Right renal cortex interstitium (tissue), 3 donors: ENCODE data around the gene ADAMTS10. TPM values are rescaled to one million over a fixed set of nuclear protein-coding genes. Genes with fewer than 3 reads are reported as not detected.
"Not testable (repeated sequence)": the region's sequence is repeated elsewhere in the genome, so short reads cannot be mapped to it uniquely, and the experiment has no call there.

Experiments used
- DNase-seq, 3 donors: peaks; one replicate each; pipeline ENCODE4 v3.0.0-alpha.2; 2013; ENCODE audit warnings: low read depth in 3 of 3, low spot score in 2 of 3
- polyA plus RNA-seq, 3 donors: library from polyadenylated mRNA; unstranded; fragments of 120-200 nt; gene quantifications; one replicate each; pipeline ENCODE4 v1.2.1, GENCODE V29; 2013; ENCODE audit not compliant: insufficient read length in 3 of 3

ADAMTS10 gene
- polyA plus RNA-seq, 3 donors: 23.1 to 29.9 (median 27.7) TPM

GRCh38 chr19:8566855-8567254, 43.7 kb downstream of the ADAMTS10 start:
- no peak for DNase-seq

GRCh38 chr19:8564866-8565265, 45.6 kb downstream of the ADAMTS10 start:
- DNase-seq: not testable (repeated sequence)

DNA sequence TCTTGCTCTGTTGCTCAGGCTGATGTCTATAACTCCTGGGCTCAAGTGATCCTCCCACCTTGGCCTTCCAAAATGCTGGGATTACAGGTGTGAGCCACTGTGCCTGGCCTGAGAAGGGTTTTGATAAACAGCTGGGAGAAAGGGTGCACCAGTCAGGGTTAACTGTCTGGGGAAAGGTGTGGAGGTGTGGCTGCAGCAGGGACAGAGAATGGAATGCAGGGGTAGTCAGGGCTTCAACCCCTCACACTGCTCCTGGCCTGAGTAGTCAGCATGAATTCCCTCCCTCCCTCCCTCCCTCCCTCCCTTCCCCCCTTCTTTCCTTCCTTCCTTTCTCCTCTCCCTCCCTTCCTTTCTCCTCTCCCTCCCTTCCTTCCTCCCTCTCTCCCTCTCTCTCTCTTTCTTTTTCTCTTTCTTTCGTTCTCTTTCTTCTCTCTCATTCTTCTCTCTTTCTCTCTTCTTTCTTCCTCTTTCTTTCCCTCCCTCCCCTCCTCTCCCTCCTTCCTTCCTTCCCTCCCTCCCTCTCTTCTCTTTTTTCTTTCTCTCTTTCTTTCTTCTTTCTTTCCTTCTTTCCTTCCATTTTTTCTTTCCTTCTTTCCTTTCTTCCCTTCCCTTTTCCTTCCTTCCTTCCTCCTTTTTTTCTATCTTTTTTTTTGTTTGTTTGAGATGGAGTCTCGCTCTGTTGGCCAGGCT, 49.3 kb downstream of the ADAMTS10 start:
- no peak for DNase-seq

DNA sequence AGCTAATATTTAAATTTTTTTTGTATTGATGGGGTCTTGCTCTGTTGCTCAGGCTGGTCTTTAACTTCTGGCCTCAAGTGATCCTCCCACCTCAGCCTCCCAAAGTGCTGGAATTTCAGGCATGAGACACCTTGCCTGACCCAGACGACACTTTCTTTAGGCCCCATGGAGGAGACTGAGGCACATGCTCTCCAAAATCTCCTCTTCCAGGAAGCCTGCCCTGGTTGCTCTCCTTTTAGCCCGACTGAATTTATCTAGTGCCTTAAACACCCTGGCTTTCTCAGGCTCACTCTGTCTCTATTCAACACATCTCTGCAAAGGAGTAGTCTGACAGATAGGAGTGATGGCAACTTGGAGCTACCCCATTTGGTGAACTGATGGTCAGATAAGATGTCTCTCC, 52.2 kb downstream of the ADAMTS10 start:
- no peak for DNase-seq

DNA sequence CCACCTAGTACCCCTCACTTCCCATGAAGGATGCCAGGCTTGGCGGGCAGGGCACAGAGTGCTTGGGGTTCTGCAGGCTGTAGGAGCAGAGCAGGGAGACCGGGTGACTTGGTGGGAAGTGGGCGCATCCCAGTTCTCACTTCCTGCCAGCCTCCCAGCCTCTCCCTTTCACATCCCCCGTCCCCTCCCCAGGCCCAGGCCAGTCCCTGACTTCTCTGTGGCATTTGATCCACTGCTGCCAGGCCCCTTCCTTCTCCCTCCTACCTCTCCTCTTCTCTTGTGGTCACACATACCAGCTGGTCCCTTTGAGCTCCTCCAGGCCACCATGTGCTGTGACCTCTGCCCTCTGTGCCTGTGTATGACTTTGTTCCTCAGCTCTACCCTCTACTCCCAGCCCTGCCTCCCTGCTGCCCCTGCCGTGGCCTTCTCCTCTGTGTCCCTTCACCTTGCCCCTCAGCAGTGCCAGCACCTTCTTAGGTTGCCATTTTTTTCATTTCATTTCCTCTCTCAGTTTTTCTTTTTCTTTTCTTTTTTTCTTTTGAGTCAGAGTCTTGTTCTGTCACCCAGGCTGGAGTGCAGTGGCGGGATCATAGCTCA, 52.8 kb downstream of the ADAMTS10 start:
- no peak for DNase-seq

DNA sequence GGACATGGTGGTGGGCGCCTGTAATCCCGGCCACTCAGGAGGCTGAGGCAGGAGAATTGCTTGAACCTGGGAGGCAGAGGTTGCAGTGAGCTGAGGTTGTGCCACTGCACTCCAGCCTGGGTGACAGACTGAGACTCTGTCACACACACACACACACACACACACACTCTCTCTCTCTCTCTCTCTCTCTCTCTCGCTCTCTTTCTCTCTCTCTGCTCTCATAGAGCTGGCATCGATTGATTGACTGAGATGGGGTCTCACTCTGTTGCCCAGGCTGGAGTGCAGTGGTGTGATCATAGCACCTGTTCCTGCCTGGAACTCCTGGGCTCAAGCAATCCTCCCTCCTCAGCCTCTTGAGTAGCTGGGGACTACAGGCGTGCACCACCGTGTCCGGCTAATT, 56.8 kb downstream of the ADAMTS10 start:
- not testable (repeated sequence) for DNase-seq

- no peak for DNase-seq
Measured at GRCh38 chr19:8552810-8553209, 57.7 kb downstream of the ADAMTS10 start.

DNA sequence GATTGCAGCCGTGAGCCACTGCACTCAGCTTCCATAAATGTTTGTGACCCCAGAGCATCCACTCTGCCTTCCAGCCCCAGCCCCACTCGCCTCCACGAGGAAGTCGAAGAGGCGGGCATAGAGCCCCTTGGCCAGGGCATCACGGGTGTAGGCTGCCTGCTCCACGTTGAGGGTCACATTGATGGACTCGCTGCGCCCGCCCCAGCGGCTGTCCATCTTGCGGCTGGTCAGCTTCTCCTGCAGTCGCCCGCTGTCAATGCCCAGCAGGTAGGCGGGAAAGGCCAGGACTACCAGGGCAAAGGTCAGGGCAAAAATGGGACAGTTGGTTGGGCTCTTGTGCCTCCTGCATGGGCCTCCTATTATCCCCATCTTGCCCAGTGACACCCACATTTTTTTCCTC, 60.4 kb downstream of the ADAMTS10 start:
- DNase-seq: no peak

DNA sequence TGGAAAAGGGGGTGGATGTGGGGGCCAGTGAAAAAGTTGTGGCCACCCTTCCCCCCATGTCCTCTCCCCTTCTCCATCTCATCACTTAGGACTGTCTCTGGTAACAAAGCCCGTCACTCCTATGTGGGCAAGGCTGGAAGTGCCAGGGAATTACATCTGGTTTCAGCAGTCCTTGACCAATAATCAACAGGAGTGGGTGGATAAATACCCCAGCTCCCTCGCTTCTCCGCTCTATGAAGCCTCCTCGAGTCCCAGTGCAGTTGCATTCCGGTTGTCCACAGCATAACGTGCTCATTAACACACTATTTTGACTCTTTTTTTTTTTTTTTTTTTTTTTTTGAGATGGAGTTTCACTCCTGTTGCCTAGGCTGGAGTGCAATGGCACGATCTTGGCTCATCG, 64.8 kb downstream of the ADAMTS10 start:
- no peak for DNase-seq

DNA sequence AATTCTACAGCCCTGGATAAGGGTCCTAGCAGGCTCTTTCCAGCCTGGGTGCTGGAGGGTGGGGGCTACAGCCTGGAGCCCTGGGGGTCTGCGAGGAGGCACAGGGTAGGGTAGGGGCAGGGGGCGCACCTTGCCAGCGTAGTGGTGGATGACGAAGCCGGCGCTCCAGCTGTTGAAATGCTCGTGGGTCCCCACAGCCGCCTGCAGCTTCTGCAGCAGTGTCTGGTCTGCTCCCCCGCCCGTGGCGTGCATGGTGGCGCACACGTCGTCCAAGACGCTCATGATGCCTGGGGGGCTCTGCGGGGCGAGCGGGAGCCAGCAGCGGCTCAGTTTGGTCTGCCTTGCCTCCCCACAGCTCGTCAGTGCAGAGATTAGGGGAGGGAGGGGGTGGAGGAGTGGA, 66.3 kb downstream of the ADAMTS10 start:
- DNase-seq: no peak

GRCh38 chr19:8539621-8540149, 70.8 kb downstream of the ADAMTS10 start:
- DNase-seq: no peak

DNA sequence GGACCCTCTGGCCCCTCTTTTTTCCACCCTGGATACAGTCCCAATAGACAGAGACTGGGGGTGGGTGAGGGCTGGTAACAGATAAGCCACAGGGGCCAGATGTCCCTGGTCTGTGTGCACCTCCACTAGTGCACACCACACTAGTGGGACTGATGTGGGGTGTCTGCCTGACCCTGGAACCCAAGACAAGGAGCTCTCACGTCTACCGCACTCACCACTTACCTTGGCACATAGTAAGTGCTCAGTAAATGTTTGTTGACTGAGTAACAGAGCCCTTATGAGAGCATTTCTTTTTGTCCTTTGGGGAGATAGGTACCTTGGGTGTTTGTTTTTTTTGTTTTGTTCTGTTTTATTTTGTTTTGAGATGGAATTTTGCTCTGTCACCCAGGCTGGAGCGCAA, 73.4 kb downstream of the ADAMTS10 start:
- DNase-seq: no peak

- no peak for DNase-seq
Measured at GRCh38 chr19:8536282-8536681, 74.2 kb downstream of the ADAMTS10 start.

- no peak for DNase-seq
Measured at GRCh38 chr19:8532225-8532624, 78.3 kb downstream of the ADAMTS10 start.

- DNase-seq: no peak
Measured at GRCh38 chr19:8531470-8531869, 79.0 kb downstream of the ADAMTS10 start.

Other genes with a start within 250 kb of the ADAMTS10 start
- gene ANGPTL4, start 246.6 kb downstream of the ADAMTS10 start, polyA plus RNA-seq: 1 to 10 TPM; 1.4 to 2.5 (median 1.7) TPM
- gene RAB11B, start 220.4 kb downstream of the ADAMTS10 start, polyA plus RNA-seq: 100 to 1,000 TPM; 125 to 147 (median 129) TPM
- 10 to 100 TPM; 10.7 to 13.4 (median 11.6) TPM for gene MARCHF2, start 197.4 kb downstream of the ADAMTS10 start, polyA plus RNA-seq
- gene HNRNPM, start 165.7 kb downstream of the ADAMTS10 start, polyA plus RNA-seq: 100 to 1,000 TPM; 433 to 501 (median 481) TPM
- gene PRAM1, start 108.1 kb downstream of the ADAMTS10 start, polyA plus RNA-seq: 1 to 10 TPM in 1 of 3 donors, under 1 TPM in 2; 0.39 to 1.6 (median 0.76) TPM
- 10 to 100 TPM; 16.3 to 19.8 (median 16.7) TPM for gene ZNF414, start 96.5 kb downstream of the ADAMTS10 start, polyA plus RNA-seq
- gene MYO1F, start 33.3 kb downstream of the ADAMTS10 start, polyA plus RNA-seq: 1 to 10 TPM; 2.4 to 4.8 (median 3.3) TPM
- gene NFILZ, start 19.9 kb upstream of the ADAMTS10 start, polyA plus RNA-seq: not detected
- not detected for gene ACTL9, start 88.1 kb upstream of the ADAMTS10 start, polyA plus RNA-seq
- not detected for gene OR2Z1, start 110.9 kb upstream of the ADAMTS10 start, polyA plus RNA-seq
- 10 to 100 TPM; 40.6 to 45.8 (median 44.2) TPM for gene ZNF558, start 221.6 kb upstream of the ADAMTS10 start, polyA plus RNA-seq
- not detected for gene MBD3L1, start 221.7 kb upstream of the ADAMTS10 start, polyA plus RNA-seq